Activated CD8-positive, alpha-beta T cell treated with anti-CD3 and anti-CD28 coated beads for 36 hours (primary cell): ENCODE results near the gene LDLRAD2. TPM values are rescaled to one million over a fixed set of nuclear protein-coding genes. Genes with fewer than 3 reads are reported as not detected.

Source experiments
- ATAC-seq: fragments of 200-7000 bp; cut with Tn5 transposase; one replicate; pipeline ENCODE4 v1.10.0; 2021; ENCODE audit warnings: mild to moderate bottlenecking, moderate library complexity
- CTCF ChIA-PET: fragments of 350-600 bp; sonication (Branson Sonifier 250); formaldehyde crosslinking; loops from one replicate; lab custom pipeline; 2021; ENCODE audit warnings: antibody characterized with exemption; lab: Charles Lee
- POLR2A ChIA-PET: fragments of 350-600 bp; sonication (Branson Sonifier 250); formaldehyde crosslinking; loops from one replicate; lab custom pipeline; 2021; ENCODE audit warnings: antibody characterized with exemption; lab: Charles Lee
- DNase-seq: peaks from one replicate; pipeline ENCODE4 v3.0.0-alpha.2; 2020
- H3K27ac Mint-ChIP-seq: one replicate; pipeline ENCODE4 v1.8.0; 2021; ENCODE audit warnings: mild to moderate bottlenecking, mixed read lengths
- H3K27me3 Mint-ChIP-seq: one replicate; pipeline ENCODE4 v1.8.0; 2021; ENCODE audit warnings: mixed read lengths
- H3K36me3 Mint-ChIP-seq: one replicate; pipeline ENCODE4 v1.8.0; 2021; ENCODE audit warnings: low read depth, mixed read lengths
- H3K4me1 Mint-ChIP-seq: one replicate; pipeline ENCODE4 v1.8.0; 2021; ENCODE audit warnings: low read depth, mixed read lengths
- H3K4me3 Mint-ChIP-seq: one replicate; pipeline ENCODE4 v1.8.0; 2021; ENCODE audit warnings: mild to moderate bottlenecking, moderate library complexity, mixed read lengths
- H3K9me3 Mint-ChIP-seq: one replicate; pipeline ENCODE4 v1.8.0; 2021; ENCODE audit warnings: mixed read lengths
- intact Hi-C: fragments of 100-400 bp; cut with micrococcal nuclease; formaldehyde crosslinking; loops from one replicate; pipeline ENCODE4 v1.10.0; 2022
- total RNA-seq, 2 experiments: library from RNA; stranded (reverse); gene quantifications; one replicate each; pipeline ENCODE4 v1.2.3, GENCODE V29; 2021
- TF ChIP-seq, protein P1 (sequence below): fragments of 200-600 bp; IDR thresholded peaks from one replicate; pipeline ENCODE4 v1.8.0; 2022; ENCODE audit warnings: antibody characterized with exemption, mild to moderate bottlenecking

The LDLRAD2 gene
- total RNA-seq, 2 experiments from 2014 or later, result 0.07 TPM; not detected in 1

GRCh38 chr1:21820597-21821232 lies 8.7 kb downstream of the LDLRAD2 start:
- TF ChIP-seq, protein P1, sequence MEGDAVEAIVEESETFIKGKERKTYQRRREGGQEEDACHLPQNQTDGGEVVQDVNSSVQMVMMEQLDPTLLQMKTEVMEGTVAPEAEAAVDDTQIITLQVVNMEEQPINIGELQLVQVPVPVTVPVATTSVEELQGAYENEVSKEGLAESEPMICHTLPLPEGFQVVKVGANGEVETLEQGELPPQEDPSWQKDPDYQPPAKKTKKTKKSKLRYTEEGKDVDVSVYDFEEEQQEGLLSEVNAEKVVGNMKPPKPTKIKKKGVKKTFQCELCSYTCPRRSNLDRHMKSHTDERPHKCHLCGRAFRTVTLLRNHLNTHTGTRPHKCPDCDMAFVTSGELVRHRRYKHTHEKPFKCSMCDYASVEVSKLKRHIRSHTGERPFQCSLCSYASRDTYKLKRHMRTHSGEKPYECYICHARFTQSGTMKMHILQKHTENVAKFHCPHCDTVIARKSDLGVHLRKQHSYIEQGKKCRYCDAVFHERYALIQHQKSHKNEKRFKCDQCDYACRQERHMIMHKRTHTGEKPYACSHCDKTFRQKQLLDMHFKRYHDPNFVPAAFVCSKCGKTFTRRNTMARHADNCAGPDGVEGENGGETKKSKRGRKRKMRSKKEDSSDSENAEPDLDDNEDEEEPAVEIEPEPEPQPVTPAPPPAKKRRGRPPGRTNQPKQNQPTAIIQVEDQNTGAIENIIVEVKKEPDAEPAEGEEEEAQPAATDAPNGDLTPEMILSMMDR, result no peak
- DNase-seq, result no peak
- Mint-ChIP-seq H3K27ac (no peak overlapping the region), H3K36me3 (no peaks in the 10 kb centered on the region), H3K27me3 (no peaks in the 10 kb centered on the region), H3K4me3 (no peak overlapping the region), H3K4me1 (peaks cover 2% of the 10 kb centered on the region), H3K9me3 (no peaks in the 10 kb centered on the region)
- POLR2A ChIA-PET, result no interaction called here
- CTCF ChIA-PET, result no interaction called here
- intact Hi-C loops, result no loop called here
- no peak for ATAC-seq

GRCh38 chr1:21821385-21822019 lies 9.4 kb downstream of the LDLRAD2 start:
- intact Hi-C loops, result no loop called here
- Mint-ChIP-seq H3K36me3 (no peaks in the 10 kb centered on the region), H3K27me3 (no peaks in the 10 kb centered on the region), H3K4me3 (no peak overlapping the region), H3K9me3 (no peaks in the 10 kb centered on the region), H3K27ac (no peak overlapping the region), H3K4me1 (peaks cover 2% of the 10 kb centered on the region)
- POLR2A ChIA-PET, result no interaction called here
- ATAC-seq (no peak), DNase-seq (no peak)
- CTCF ChIA-PET, result no interaction called here
- TF ChIP-seq, protein P1, result no peak

DNA sequence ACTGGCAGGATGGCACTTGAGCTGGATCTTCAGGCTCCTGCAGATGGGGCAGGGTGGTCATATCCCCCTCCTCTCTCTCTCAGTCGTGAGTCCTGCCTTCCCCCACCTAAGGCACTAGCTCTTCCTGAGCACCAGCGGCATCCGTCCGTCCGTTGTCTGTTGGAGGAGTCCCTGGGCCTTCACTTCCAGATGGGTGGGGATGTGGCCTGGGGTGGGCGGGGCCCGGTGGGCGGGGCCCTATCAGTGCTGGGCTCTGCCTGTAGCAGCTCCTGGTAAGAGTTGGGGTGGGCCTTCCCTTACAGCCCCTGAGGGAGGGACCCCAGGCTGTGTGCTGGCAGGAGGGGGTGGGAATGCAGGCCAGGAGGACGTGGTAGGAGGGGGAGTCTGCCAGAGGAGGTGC lies 10.3 kb downstream of the LDLRAD2 start:
- H3K4me3 Mint-ChIP-seq, result no peak overlapping the region
- TF ChIP-seq, protein P1, result no peak
- intact Hi-C loops, result no loop called here
- no peak overlapping the region for H3K27ac Mint-ChIP-seq
- H3K27me3 Mint-ChIP-seq, result no peaks in the 10 kb centered on the region
- ATAC-seq (no peak), DNase-seq (no peak)
- H3K9me3 Mint-ChIP-seq, result no peaks in the 10 kb centered on the region
- POLR2A ChIA-PET, result no interaction called here
- CTCF ChIA-PET, result interaction anchor here (1.1 kb wide), 1 partner anchor 87 kb away, joined by 3 read pairs; no protein-coding TSS in a partner anchor
- no peaks in the 10 kb centered on the region for H3K36me3 Mint-ChIP-seq
- H3K4me1 Mint-ChIP-seq, result peaks cover 2% of the 10 kb centered on the region

- H3K27me3 Mint-ChIP-seq, result no peaks in the 10 kb centered on the region
- H3K36me3 Mint-ChIP-seq, result no peaks in the 10 kb centered on the region
- H3K4me3 Mint-ChIP-seq, result no peak overlapping the region
- ATAC-seq, result no peak
- no peak for DNase-seq
- ChIA-PET POLR2A (no interaction called here), CTCF (interaction anchor here (1.1 kb wide), 1 partner anchor 86 kb away, joined by 3 read pairs; no protein-coding TSS in a partner anchor)
- intact Hi-C loops, result no loop called here
- no peak overlapping the region for H3K27ac Mint-ChIP-seq
- H3K9me3 Mint-ChIP-seq, result no peaks in the 10 kb centered on the region
- H3K4me1 Mint-ChIP-seq, result peaks cover 2% of the 10 kb centered on the region
- TF ChIP-seq, protein P1, result no peak
These were observed 11.3 kb downstream of the LDLRAD2 start for GRCh38 chr1:21823206-21823979.
